ENCODE results near the gene UFC1.

DNA sequence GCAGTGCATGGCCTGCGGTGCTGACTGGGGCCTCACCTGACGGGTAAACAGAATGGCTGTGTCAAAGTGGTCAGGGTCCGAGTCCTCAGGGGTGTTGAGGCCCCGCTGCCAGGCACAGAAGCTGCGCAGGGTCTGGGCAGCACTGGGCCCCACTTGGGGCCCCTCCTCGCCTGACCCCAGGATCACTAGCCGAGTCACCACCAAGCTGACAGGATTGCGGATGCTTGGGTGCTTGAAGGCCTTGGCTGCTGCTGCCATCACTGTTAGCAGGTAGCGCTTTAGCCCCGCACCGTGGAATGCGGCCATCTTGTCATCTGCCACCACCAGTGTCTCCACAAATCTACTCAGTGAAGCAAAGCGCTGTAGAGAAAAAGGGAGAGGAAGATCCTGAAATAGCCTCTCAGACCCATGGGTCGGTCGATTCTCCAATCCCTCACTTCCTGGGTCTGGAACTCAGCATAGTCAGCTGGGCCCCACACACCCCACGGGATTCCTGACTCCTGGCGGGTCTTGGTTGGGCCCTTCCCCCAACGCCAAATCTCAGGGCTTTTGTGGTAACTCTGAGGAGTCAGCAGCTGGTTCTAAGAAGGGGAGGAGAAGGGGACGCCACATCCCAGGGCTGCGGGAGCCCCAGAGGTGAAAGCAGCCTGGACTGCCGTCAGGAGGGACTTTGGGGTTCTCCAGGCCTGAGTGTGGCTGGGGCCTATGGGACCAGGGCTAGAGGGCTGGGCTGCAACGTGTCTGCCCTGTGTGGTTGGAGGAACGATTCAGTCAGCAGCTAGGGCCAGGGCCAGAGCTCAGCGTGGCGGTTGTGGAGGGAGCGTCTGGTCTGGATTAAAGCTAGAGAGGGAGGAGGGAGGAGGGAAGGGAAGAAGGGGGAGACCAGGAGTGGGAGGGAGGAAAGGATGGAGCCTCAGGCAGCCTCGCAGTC lies 43.0 kb downstream of the UFC1 start:
- TF ChIP-seq, protein P1, sequence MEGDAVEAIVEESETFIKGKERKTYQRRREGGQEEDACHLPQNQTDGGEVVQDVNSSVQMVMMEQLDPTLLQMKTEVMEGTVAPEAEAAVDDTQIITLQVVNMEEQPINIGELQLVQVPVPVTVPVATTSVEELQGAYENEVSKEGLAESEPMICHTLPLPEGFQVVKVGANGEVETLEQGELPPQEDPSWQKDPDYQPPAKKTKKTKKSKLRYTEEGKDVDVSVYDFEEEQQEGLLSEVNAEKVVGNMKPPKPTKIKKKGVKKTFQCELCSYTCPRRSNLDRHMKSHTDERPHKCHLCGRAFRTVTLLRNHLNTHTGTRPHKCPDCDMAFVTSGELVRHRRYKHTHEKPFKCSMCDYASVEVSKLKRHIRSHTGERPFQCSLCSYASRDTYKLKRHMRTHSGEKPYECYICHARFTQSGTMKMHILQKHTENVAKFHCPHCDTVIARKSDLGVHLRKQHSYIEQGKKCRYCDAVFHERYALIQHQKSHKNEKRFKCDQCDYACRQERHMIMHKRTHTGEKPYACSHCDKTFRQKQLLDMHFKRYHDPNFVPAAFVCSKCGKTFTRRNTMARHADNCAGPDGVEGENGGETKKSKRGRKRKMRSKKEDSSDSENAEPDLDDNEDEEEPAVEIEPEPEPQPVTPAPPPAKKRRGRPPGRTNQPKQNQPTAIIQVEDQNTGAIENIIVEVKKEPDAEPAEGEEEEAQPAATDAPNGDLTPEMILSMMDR (conservative IDR thresholded peaks at IDR 0.05; ENCODE audit: low read depth in 2 of 2): no peak
- no peak for TF ChIP-seq POLR2AphosphoS5 (IDR thresholded peaks at IDR 0.05; ENCODE audit: low read depth)
- no peak for TF ChIP-seq EZH2 (IDR thresholded peaks at IDR 0.05; ENCODE audit: low read depth, unreplicated experiment)
- TF ChIP-seq ZNF114 (CRISPR knock-in tag; IDR thresholded peaks at IDR 0.05): no peak
- no peak for TF ChIP-seq EZH2phosphoT487 (IDR thresholded peaks at IDR 0.05; ENCODE audit: unreplicated experiment)
- TF ChIP-seq CREB1 (CRISPR knock-in tag; IDR thresholded peaks at IDR 0.05; ENCODE audit: low read depth): no peak
- TF ChIP-seq, protein P2, sequence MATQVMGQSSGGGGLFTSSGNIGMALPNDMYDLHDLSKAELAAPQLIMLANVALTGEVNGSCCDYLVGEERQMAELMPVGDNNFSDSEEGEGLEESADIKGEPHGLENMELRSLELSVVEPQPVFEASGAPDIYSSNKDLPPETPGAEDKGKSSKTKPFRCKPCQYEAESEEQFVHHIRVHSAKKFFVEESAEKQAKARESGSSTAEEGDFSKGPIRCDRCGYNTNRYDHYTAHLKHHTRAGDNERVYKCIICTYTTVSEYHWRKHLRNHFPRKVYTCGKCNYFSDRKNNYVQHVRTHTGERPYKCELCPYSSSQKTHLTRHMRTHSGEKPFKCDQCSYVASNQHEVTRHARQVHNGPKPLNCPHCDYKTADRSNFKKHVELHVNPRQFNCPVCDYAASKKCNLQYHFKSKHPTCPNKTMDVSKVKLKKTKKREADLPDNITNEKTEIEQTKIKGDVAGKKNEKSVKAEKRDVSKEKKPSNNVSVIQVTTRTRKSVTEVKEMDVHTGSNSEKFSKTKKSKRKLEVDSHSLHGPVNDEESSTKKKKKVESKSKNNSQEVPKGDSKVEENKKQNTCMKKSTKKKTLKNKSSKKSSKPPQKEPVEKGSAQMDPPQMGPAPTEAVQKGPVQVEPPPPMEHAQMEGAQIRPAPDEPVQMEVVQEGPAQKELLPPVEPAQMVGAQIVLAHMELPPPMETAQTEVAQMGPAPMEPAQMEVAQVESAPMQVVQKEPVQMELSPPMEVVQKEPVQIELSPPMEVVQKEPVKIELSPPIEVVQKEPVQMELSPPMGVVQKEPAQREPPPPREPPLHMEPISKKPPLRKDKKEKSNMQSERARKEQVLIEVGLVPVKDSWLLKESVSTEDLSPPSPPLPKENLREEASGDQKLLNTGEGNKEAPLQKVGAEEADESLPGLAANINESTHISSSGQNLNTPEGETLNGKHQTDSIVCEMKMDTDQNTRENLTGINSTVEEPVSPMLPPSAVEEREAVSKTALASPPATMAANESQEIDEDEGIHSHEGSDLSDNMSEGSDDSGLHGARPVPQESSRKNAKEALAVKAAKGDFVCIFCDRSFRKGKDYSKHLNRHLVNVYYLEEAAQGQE (IDR thresholded peaks at IDR 0.05; ENCODE audit: unreplicated experiment): no peak
- TF ChIP-seq JUNB (IDR thresholded peaks at IDR 0.05; ENCODE audit: unreplicated experiment): no peak
- TF ChIP-seq, protein P3, sequence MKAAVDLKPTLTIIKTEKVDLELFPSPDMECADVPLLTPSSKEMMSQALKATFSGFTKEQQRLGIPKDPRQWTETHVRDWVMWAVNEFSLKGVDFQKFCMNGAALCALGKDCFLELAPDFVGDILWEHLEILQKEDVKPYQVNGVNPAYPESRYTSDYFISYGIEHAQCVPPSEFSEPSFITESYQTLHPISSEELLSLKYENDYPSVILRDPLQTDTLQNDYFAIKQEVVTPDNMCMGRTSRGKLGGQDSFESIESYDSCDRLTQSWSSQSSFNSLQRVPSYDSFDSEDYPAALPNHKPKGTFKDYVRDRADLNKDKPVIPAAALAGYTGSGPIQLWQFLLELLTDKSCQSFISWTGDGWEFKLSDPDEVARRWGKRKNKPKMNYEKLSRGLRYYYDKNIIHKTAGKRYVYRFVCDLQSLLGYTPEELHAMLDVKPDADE (IDR thresholded peaks at IDR 0.05): no peak
- TF ChIP-seq STAT1 (IDR thresholded peaks at IDR 0.05; ENCODE audit: unreplicated experiment): no peak
- no peak for TF ChIP-seq NANOG (IDR thresholded peaks at IDR 0.05; ENCODE audit: borderline replicate concordance)
